Ureter (tissue), 1 donor: Measurements from ENCODE around the gene SLC29A3. TPM values are rescaled to one million over a fixed set of nuclear protein-coding genes. Genes with fewer than 3 reads are reported as not detected.
"Not testable (repeated sequence)": the region's sequence is repeated elsewhere in the genome, so short reads cannot be mapped to it uniquely, and the experiment has no call there.

ENCODE experiments used
- DNase-seq: peaks from one replicate; pipeline ENCODE4 v3.0.0-alpha.2; 2020; ENCODE audit warnings: low spot score
- total RNA-seq: library from RNA; stranded (reverse); gene quantifications from one replicate; pipeline ENCODE4 v1.2.4, GENCODE V29; 2023
- donor health status: DM: yes; HTN: yes; CAD: no.

SLC29A3 gene
- total RNA-seq, 1 donor from 2014 or later: 22.4 TPM

- DNase-seq: no peak
Observed at GRCh38 chr10:71283876-71284275, 35.2 kb upstream of the SLC29A3 start.

- no peak for DNase-seq
Observed at GRCh38 chr10:71284544-71285179, 34.4 kb upstream of the SLC29A3 start.

- no peak for DNase-seq
Observed at GRCh38 chr10:71285180-71285545, 33.9 kb upstream of the SLC29A3 start.

GRCh38 chr10:71285986-71286385 is 33.1 kb upstream of the SLC29A3 start:
- DNase-seq: no peak

- no peak for DNase-seq
Observed at GRCh38 chr10:71286521-71287294, 32.4 kb upstream of the SLC29A3 start.

- DNase-seq: no peak
Observed at GRCh38 chr10:71287456-71287855, 31.6 kb upstream of the SLC29A3 start.

GRCh38 chr10:71288461-71288860 is 30.6 kb upstream of the SLC29A3 start:
- no peak for DNase-seq

GRCh38 chr10:71289421-71290130 is 29.5 kb upstream of the SLC29A3 start:
- no peak for DNase-seq

GRCh38 chr10:71290331-71290730 is 28.7 kb upstream of the SLC29A3 start:
- no peak for DNase-seq

GRCh38 chr10:71290806-71291527 is 28.1 kb upstream of the SLC29A3 start:
- no peak for DNase-seq

GRCh38 chr10:71291528-71291900 is 27.5 kb upstream of the SLC29A3 start:
- DNase-seq: no peak

- DNase-seq: no peak
Observed at GRCh38 chr10:71292624-71293445, 26.2 kb upstream of the SLC29A3 start.

- no peak for DNase-seq
Observed at GRCh38 chr10:71293446-71294084, 25.5 kb upstream of the SLC29A3 start.

GRCh38 chr10:71294091-71294561 is 24.9 kb upstream of the SLC29A3 start:
- no peak for DNase-seq

- no peak for DNase-seq
Observed at GRCh38 chr10:71294856-71295255, 24.2 kb upstream of the SLC29A3 start.

GRCh38 chr10:71295641-71296040 is 23.4 kb upstream of the SLC29A3 start:
- no peak for DNase-seq

GRCh38 chr10:71296086-71296485 is 23.0 kb upstream of the SLC29A3 start:
- no peak for DNase-seq

GRCh38 chr10:71296811-71297210 is 22.2 kb upstream of the SLC29A3 start:
- DNase-seq: not testable (repeated sequence)

GRCh38 chr10:71297343-71297742 is 21.7 kb upstream of the SLC29A3 start:
- DNase-seq: no peak

GRCh38 chr10:71299071-71299785 is 19.8 kb upstream of the SLC29A3 start:
- no peak for DNase-seq
